HG03066 (cell line): Measurements from ENCODE around the gene GUCY1A1.
A peak's percentile ranks its signal among the peaks of the same experiment; 100 is the strongest.

Experiments used
- ATAC-seq: cut with Tn5 transposase; IDR thresholded peaks from one replicate; pipeline ENCODE4 v1.9.1; 2021; ENCODE audit warnings: low read depth; ENCODE audit not compliant: unreplicated experiment

Gene GUCY1A1

GRCh38 chr4:155769090-155769489 lies 102.4 kb downstream of the GUCY1A1 start:
- ATAC-seq, result peak; percentile 96

- no peak for ATAC-seq
Measured at GRCh38 chr4:155772459-155773195, 106.0 kb downstream of the GUCY1A1 start.

DNA sequence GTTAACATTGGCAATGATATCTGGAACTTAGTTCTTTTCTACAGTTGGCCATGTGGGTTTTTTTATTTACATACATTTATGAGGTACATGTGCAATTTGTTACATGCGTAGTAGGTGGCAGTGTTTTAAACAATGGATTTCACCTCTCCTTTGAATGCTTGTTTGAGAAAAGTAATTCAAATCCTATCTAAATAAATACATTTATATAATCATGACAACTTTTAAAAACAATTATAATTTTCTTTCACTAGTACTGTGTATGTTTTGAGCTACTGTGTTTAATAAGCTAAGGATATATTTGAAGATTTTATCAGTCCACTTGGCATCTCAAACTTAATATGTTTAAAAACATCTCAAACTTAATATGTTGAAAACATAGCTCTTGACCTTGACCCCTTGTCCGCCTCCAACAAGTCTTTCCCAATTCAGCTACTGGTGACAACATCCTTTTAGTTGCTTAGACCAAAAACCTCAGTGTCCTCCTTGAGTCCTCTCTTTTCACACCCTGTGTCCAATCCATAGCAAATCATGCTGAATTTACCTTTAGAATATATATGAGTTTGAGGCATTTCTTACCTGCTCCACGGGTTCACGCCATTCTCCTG lies 106.7 kb downstream of the GUCY1A1 start:
- no peak for ATAC-seq

- no peak for ATAC-seq
Measured at GRCh38 chr4:155774033-155774432, 107.4 kb downstream of the GUCY1A1 start.

DNA sequence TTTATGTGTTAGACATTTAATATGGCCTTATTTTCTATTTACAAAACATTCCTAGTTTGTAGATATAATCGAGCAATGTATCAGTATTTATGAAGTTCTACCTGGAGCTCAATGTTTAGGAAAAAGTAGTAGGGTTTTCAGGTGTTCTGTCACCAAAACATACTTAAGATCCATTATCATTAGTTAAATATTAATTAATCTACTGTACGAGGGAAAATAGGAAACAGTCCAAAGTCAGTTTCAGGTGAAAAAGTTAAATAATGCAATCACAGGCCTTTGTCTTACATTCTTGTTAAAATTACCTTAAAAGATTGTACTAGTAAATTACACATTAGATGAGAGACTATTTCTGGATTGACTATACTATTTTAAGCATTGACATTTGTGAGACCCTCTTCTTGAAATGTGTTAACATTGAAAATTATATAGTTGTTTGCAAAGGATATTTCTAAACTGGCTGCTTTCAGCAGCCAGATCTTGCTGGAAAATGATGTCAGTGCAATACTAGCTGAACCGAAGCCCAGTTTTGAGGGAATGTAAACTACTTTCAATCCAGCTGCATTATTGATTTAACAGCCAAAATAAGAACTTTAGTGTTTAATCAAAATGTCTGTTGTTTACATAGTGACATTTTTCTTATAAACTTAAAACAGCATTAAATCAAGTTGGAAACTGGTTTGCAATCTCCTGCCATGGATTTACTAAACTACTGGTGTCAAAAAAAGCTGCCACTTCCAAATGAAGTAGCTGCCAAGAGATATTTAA lies 111.5 kb downstream of the GUCY1A1 start:
- ATAC-seq, result no peak

DNA sequence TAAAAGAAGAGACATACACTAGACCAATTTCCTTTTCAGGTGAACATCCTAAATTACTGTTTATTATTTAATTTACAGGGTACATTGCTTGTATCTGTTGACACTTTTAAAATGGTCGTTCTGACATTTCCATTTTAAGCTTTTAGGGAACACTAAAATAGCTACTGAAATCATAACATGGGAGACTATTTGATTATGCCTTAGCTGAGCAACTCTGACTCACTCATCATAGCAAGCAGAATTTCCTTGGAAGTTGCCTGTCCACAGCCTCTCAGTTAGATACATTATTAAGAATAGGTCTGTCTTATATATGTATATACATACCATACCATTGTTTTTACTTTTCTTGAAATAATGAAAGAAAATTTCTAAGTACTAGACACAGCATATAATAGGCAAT lies 114.1 kb downstream of the GUCY1A1 start:
- no peak for ATAC-seq

GRCh38 chr4:155781249-155781831 lies 114.7 kb downstream of the GUCY1A1 start:
- no peak for ATAC-seq
